T47D (cell line): ENCODE results near the gene PLEKHA6.

Experiments
- DNase-seq, 2 experiments: peaks; one replicate each; pipeline versions ENCODE4 v3.0.0 to v3.0.0-alpha.2; 2011 to 2012; ENCODE audit warnings: low read depth in 1 of 2, low spot score in 1 of 2
- JUND ChIP-seq: IDR thresholded peaks from 2 replicates; pipeline ENCODE4 v1.6.1; 2012; ENCODE audit warnings: low read depth
- in situ Hi-C: cut with HindIII; loops from 2 replicates; pipeline ENCODE4 v1.10.0; 2016; ENCODE audit warnings: low sequenced_read_pairs, low pct_unique_long_range_greater_than_20kb

The PLEKHA6 gene

DNA sequence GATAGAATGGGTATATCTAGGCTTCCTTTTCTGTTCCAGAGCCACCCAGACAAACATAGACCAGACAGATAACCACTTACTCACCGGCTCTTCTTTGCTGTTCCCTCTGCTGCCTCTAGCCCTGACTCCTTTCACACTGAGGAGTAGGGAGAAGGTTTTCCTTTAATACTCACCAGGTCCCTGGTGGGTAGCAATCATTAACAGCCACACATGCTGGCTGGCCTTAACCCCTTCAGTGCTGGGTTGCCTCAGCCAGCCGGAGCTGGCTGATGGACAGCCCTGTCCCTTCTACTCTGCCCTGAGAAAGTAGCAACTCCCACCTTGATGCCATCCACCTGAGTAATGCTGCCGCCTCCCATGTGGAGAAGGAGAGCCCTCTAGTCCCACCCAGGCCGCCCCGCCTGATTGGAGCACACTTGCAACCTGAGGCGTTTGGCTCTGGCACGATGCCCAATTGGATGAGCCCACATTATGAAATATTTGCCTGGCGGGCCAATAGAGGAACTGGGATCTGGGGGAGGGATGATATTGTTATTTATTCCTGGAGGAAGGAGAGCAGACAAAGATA is 71.6 kb downstream of the PLEKHA6 start:
- in situ Hi-C loops, result no loop called here
- DNase-seq, result peak; percentile 46 to 98
- peak; percentile 61 for TF ChIP-seq JUND

DNA sequence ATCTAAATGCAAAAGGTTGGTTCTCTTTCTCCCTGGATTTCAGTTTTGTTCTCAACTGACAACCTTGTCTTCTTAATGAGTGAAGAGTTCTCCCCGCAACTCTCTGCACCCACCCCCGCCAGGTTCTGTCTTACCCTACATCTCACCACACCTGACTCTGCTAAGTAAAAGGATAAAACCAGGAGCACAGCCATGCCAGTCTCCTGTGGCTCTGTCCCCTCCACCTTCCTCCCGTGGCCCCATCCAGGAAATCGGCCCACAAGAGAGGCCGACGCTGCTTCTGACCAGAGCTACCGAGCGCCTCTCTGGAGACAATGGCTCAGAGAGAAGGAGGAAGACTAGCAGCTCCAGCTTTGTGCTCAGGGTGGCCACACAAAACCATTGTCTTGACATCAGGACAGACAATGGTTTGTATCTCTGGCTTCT is 72.2 kb downstream of the PLEKHA6 start:
- in situ Hi-C loops, result no loop called here
- no peak for TF ChIP-seq JUND
- DNase-seq, result peak in 1 of 2 experiments; percentile 59

DNA sequence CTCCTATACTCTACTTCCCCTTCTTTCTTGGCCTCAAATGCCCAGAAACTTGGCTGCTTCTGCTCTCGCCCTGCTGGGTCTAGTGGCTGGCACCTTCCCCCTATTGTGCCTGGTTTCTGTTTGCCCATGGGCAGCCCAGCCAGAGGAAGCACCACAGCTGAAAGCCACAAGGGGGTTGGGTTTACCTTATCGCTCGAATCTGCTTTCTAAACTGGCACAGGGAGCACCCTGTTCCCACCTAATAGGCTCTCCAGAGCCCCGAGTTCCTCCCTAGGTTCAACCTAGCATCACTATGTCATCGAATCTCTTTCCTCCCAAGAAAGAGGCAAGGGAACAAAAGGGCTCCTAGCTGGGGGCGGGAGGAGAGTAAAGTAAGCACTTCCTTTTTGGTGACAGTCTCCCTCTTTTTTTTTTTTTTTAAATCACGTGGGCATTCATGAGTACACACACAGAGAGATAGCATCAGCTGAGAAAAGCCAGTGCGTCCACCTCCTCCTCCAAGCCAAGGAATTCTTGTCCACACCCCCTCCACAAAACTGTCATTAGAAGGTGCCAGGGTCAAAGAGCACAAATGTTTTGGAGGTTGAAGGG is 72.8 kb downstream of the PLEKHA6 start:
- DNase-seq, result peak; percentile 66 to 96
- in situ Hi-C loops, result no loop called here
- peak; percentile 82 for TF ChIP-seq JUND

DNA sequence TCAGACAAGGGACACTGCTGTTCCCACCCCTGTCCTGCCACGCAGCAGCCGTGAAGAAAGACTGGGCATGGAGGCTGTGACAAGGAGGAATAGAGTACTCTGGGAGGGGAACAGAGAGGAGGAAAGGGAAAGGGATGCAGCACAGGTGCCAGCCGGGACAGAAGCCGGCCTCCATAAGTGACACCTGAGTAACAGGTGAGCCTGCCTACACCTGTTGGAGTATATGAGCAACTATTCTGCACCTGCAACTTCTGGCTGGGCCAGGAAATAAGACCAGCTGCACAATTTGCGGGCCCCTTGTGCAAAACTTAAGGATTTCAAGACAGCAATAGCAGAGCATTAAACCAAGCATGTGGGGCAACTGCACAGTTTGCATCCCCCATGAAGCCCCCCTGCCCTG is 73.4 kb downstream of the PLEKHA6 start:
- no peak for TF ChIP-seq JUND
- DNase-seq, result peak in 1 of 2 experiments; percentile 43
- in situ Hi-C loops, result no loop called here

DNA sequence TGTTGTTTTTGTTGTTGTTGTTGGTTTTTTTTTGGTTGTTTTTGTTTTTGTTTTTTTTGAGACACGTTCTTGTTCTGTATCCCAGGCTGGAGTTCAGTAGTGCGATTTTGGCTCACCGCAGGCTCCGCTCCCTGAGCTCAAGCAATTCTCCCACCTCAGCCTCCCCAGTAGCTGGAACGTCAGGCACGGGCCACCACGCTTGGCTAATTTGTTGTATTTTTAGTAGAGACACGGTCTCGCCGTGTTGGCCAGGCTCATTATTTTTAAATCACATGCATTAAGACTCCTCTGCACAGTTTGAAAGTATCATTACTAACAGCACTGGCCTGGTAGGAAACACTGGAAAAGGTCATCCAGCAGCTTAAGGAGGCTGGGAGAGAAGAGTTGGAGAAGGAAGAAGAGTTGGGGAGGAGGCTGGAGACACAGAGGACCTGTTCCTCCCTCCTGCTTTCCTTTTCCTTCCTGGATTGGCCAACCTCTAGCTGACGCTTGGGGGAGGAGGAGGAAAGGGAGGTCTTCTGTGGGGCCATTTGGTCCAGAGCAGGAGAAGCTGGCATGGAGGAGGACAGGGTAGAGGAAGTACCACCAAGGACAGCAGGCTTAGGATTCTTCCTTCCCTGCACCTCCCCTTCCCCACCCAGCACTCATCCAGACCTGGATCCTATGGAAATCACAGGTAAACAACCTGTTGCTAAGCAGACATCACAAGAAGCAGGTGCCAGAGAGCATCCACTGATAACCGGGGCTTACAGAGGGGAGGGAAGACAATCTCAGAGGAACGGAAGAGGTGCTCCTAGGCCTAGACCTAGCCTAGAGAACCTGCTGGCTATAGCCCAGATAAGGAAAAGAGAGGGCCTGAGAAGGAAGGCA is 74.1 kb downstream of the PLEKHA6 start:
- in situ Hi-C loops, result no loop called here
- DNase-seq, result peak in 1 of 2 experiments; percentile 91
- TF ChIP-seq JUND, result no peak

DNA sequence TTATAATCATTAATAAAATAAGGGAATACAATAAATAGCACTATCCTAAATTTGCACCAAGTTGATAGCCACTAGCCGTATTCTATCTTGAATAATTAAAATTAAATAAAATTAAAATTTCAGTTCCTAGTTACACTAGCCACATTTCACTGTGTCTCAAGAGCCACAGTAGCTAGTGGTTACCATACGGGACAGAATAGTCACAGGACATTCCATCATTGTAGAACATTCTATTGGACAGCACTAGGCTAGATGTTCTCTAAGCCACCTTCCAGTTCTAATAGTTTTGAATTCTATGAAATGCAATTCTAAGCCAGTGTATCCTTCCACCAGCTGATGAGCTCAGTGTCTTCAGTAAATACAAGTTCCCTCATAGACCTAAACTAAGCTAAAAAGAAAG is 74.8 kb downstream of the PLEKHA6 start:
- DNase-seq, result no peak
- in situ Hi-C loops, result no loop called here

DNA sequence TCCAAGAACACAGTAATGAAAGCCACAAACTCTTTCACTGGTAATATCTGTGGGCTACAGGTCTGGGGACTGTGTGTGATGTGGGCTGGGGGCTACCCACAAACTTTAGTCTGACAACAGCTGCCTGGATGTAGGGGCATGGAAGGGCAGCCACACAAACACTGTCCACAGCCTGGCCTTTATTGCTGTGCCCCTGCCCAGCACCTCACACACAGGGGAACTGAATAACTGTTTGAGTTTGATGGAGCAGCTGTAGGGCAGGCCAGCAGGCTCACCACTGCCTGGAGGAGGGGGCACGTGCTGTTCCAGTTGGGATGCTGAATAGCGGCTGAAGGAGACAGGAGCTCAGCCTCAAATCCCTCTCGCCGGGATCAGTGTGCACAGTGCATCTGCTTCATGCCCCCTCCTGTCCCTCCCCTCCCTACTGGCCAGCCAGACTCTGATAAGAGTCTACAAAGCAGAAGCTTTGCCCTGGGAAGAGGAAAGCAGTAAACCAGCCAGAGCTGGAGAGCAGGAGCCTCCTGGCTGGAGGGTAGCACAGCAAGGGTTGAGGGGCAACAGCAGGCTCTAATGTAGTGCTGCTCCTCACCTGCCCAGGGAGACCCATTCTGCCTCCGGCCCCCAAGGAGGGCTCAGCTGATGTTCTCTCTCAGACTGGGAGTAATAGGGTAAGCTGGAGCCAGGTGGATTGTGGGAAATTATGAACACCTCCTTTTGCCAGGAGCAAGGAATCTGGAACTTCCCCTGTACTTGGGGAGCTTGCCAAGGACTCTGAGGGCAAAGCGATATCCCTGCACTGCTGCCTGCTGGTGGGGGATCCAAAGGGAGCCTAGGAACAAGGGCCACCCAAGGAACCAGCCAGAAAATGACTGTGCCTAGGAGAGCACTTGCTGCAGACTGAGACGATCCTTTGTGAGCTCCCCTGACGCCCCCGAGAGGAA is 75.7 kb downstream of the PLEKHA6 start:
- DNase-seq, result no peak
- in situ Hi-C loops, result no loop called here
- no peak for TF ChIP-seq JUND

More for the DNA sequence above, 74.8 kb downstream of the PLEKHA6 start:
- no peak for TF ChIP-seq JUND

DNA sequence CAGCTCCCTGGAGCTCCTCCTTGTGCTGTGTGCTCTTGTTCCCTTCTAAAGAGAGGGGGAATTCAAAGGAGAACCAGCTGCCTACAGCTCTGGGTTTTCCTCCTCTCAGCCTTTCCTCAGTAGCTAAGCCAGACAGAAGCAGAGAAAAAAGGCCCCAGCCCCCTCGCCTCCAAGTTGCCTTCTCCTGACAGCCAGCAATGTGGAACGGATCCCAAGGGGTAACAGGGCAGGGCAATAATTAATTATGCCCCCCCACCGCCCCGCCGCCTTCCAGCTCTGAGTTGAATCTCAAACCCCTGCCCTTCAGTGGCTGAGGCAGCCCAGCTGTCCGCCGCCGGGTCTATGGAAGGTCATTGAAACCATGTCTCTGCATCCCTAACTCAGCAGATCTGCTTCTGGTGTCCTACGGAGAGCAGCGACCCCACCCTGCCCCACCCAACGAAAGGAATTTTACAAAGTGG is 76.9 kb downstream of the PLEKHA6 start:
- in situ Hi-C loops, result no loop called here
- no peak for TF ChIP-seq JUND
- no peak for DNase-seq

DNA sequence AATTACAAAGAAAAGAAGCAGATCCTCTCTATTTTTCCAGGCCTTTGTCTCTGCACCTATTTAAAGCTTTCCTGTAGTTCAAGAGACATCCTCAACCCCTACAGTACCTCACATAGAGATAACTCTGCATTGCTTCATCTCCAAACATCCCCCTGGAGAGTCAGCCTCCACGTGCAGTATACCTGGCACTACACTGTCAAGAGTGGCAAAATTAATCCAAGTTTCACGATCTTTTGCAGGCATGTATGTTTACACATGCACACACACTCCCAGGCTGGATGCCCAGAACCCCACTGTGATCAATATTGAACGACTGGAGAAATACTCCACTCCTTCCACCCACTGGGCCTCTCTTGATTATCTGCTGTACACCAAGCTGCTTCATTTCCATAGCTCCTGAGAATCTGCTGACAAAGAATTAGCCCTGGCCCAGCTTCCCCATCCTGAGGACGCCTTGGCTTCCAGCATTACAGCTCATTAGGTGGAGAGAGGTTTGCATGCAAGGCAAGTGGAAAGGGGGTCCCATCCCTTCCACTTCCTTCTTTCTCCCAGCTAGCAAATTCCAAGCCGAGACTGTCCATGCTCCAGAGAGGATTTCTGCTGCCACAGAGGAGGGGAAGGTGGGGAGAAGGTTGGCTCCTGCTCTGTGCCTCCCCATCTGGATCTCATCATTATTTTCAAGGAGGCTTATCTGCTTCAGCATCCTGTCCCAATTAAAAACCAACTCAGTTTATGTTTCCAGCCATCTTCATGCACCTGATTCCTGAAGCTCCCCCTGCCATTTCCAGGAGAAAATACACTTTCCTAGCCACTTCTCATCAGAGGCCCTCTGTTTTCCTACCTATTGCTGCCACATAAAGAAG is 79.4 kb downstream of the PLEKHA6 start:
- DNase-seq, result no peak
- no peak for TF ChIP-seq JUND
- in situ Hi-C loops, result no loop called here

DNA sequence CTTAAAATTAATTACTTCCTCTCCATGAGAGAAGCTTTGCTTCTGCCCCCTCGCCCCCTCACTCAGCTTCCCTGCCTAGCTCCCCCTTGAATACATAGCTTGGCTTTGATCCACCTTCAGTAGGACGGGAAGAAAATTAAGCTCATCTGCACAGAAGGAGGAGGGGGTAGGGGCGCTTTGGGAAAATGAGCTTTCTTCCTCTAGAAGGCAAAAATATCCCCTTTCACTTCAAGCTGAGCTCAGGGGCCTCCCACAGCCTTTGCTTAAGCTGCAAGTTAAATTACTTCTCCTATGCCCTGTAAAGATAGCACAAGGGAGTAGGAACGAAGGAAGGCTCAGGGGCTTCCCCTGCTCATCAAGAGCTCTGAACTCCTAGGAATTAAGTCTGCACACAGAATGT is 80.8 kb downstream of the PLEKHA6 start:
- in situ Hi-C loops, result no loop called here
- DNase-seq, result no peak
- TF ChIP-seq JUND, result no peak

DNA sequence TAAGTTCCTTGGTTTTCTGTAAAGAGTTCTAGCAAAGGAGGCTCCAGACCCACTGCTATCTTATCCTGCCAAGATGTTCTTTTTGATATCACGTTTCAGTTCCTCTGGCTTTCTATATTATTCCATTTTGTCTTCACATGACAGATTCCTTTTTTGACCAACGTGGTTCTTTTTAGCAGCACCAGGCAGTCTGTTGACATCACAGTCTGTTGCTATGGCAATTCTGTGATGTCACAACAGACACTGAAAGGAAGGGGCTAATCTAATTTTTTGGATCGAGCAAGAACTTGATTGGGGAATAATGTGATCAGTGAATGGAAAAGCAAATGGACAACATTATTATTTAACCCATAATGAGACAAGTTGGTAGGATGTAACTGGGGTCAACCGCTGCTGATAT is 81.5 kb downstream of the PLEKHA6 start:
- no peak for DNase-seq
- TF ChIP-seq JUND, result no peak
- in situ Hi-C loops, result no loop called here
